Tibial nerve (tissue), 4 donors: ENCODE results near the gene CHST14. TPM values are rescaled to one million over a fixed set of nuclear protein-coding genes. Genes with fewer than 3 reads are reported as not detected.

Experiments
- DNase-seq, 2 donors: peaks; one replicate each; pipeline ENCODE4 v3.0.0-alpha.2; 2019; ENCODE audit warnings: low spot score in 2 of 2
- H3K27ac ChIP-seq, 4 donors: fragments of 200-600 bp; sonication (generic) in 3 of 4; one replicate each; pipeline ENCODE4 v1.5.1; 2017 to 2019; ENCODE audit warnings: mild to moderate bottlenecking in 1 of 4
- H3K27me3 ChIP-seq, 2 donors: fragments of 200-600 bp; sonication (generic) in 1 of 2; one replicate each; pipeline versions ENCODE4 v1.5.1 to v1.6.0; 2017 to 2019
- H3K36me3 ChIP-seq, 3 donors: fragments of 200-600 bp; sonication (generic); one replicate each; pipeline ENCODE4 v1.5.1; 2018 to 2019
- H3K4me1 ChIP-seq, 4 donors: fragments of 200-600 bp; sonication (generic) in 3 of 4; one replicate each; pipeline ENCODE4 v1.5.1; 2017 to 2019
- H3K4me3 ChIP-seq, 4 donors: fragments of 200-600 bp; sonication (generic) in 3 of 4; one replicate each; pipeline ENCODE4 v1.5.1; 2017 to 2019; ENCODE audit warnings: mild to moderate bottlenecking in 1 of 4, moderate library complexity in 1 of 4
- H3K9me3 ChIP-seq, 4 donors: fragments of 200-600 bp; sonication (generic) in 3 of 4; one replicate each; pipeline ENCODE4 v1.5.1; 2017 to 2019
- EP300 ChIP-seq, 2 donors: sonication (generic); formaldehyde crosslinking; IDR thresholded peaks; one replicate each; pipeline ENCODE4 v1.6.1; 2017; ENCODE audit warnings: antibody characterized with exemption in 2 of 2, mild to moderate bottlenecking in 1 of 2
- POLR2A ChIP-seq, 2 donors: fragments of 450-650 bp; IDR thresholded peaks; one replicate each; pipeline ENCODE4 v1.6.1; 2017; ENCODE audit warnings: antibody characterized with exemption in 2 of 2, mild to moderate bottlenecking in 2 of 2, moderate library complexity in 2 of 2
- WGBS, 2 donors: methylation state at CpG; one replicate each; pipeline ENCODE4 v1.1.5; 2018; 5-methylcytosine and 5-hydroxymethylcytosine counted together
- total RNA-seq, 4 donors: library from RNA; depleted of rRNA; stranded (reverse); fragments of >200 nt; gene quantifications; one replicate each; pipeline ENCODE4 v1.1.0, GENCODE V29; 2016
- TF ChIP-seq, protein P1 (sequence below), 5 experiments: fragments of 200-600 bp in 3 of 5; fragments of 450-650 bp in 2 of 5; sonication (generic) in 3 of 5; IDR thresholded peaks; one replicate each; pipeline ENCODE4 v1.5.1; 2016 to 2019; ENCODE audit warnings: antibody characterized with exemption in 5 of 5, mild to moderate bottlenecking in 3 of 5, moderate library complexity in 2 of 5

Gene CHST14
- total RNA-seq, 4 donors from 2014 or later, result 5.7 to 27.8 (median 15.4) TPM

GRCh38 chr15:40511093-40511471, 40.3 kb downstream of the CHST14 start:
- 23 to 38% methylated on average over 22 of the region's 22 CpGs for WGBS, 2 donors

DNA sequence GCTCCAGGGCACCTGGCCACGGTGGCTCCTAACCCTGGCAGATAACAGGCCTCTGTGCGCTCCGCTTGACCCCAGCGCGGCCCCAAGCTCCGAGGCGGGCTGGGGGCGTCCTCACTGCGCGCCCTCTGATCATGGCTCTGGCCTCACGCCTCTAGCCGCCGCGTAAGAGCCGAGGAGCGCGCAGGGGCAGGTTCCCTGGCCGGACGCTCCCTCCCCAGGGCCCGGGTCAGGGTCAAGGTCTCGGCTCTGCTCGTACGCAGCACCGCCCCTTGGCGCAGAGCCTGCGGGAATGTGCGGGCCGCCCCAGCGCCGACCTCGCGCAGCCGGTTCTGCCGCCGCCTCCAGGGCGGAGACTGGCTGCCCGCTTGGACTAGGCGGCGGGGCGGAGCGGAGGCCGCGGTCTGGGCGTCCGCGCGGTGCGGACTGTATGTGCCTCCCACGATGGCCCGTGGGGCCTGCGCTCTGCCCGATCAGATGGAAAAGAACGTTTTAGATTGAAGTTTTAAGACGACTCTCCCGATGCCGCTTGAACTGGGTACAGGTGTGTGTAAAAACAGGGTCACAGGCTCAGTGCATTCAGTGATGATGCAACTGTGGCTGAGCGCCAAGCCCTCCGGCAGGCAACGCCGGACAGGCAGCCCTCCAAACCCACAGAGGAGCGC, 40.8 kb downstream of the CHST14 start:
- TF ChIP-seq EP300 (IDR thresholded peaks at IDR 0.05), result peak in 1 of 2 donors; percentile 24
- TF ChIP-seq, protein P1, sequence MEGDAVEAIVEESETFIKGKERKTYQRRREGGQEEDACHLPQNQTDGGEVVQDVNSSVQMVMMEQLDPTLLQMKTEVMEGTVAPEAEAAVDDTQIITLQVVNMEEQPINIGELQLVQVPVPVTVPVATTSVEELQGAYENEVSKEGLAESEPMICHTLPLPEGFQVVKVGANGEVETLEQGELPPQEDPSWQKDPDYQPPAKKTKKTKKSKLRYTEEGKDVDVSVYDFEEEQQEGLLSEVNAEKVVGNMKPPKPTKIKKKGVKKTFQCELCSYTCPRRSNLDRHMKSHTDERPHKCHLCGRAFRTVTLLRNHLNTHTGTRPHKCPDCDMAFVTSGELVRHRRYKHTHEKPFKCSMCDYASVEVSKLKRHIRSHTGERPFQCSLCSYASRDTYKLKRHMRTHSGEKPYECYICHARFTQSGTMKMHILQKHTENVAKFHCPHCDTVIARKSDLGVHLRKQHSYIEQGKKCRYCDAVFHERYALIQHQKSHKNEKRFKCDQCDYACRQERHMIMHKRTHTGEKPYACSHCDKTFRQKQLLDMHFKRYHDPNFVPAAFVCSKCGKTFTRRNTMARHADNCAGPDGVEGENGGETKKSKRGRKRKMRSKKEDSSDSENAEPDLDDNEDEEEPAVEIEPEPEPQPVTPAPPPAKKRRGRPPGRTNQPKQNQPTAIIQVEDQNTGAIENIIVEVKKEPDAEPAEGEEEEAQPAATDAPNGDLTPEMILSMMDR (IDR thresholded peaks at IDR 0.05), result no peak
- peak; percentile 23 to 34 for DNase-seq

More at GRCh38 chr15:40511093-40511471, 40.3 kb downstream of the CHST14 start:
- Histone ChIP-seq H3K4me3 (peak overlapping the region; percentile 35 to 69 (median 56)), H3K36me3 (no peaks in the 10 kb centered on the region), H3K27me3 (no peaks in the 10 kb centered on the region), H3K27ac (peak overlapping the region in 1 of 4 donors; percentile 53), H3K4me1 (peaks cover 0 to 30% (median 10%) of the 10 kb centered on the region in 4 donors), H3K9me3 (no peaks in the 10 kb centered on the region)
- no peak for DNase-seq
- no peak for TF ChIP-seq POLR2A (IDR thresholded peaks at IDR 0.05)
- TF ChIP-seq EP300 (IDR thresholded peaks at IDR 0.05), result no peak
- TF ChIP-seq, protein P1 (IDR thresholded peaks at IDR 0.05), result no peak

GRCh38 chr15:40512440-40512839, 41.7 kb downstream of the CHST14 start:
- no peak for DNase-seq
- H3K27ac ChIP-seq, result peak overlapping the region in 1 of 4 donors; percentile 53
- 95 to 96% methylated on average over 2 of the region's 2 CpGs for WGBS, 2 donors

More for the DNA sequence above, 40.8 kb downstream of the CHST14 start:
- 2% methylated on average over 22 to 32 of the region's 61 CpGs for WGBS, 2 donors
- H3K9me3 ChIP-seq, result no peaks in the 10 kb centered on the region
- peak overlapping the region in 1 of 4 donors; percentile 53 for H3K27ac ChIP-seq
- no peaks in the 10 kb centered on the region for H3K27me3 ChIP-seq
- peaks cover 0 to 28% (median 10%) of the 10 kb centered on the region in 4 donors for H3K4me1 ChIP-seq
- H3K36me3 ChIP-seq, result no peaks in the 10 kb centered on the region
- peak overlapping the region; percentile 35 to 69 (median 56) for H3K4me3 ChIP-seq

DNA sequence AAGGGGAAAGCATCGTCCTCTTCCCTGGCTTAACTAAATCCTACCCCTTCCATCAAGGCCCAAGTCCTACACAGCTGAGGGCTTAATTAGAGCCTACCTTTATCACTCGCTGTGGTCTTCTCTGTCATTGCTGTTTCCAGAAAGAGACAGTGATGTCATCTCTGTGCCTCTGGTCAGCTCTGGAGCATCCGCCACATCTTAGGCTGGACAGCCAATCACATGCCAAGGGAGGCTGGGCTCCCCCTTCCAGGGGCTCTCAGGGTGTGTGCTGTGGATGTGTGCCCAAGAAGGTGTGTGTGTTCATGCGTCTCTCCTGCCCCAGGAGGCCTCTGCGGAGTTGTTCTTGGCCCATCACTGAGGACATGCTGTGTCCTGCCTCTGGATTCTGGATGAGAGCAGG, 42.8 kb downstream of the CHST14 start:
- Histone ChIP-seq H3K9me3 (no peaks in the 10 kb centered on the region), H3K4me1 (peaks cover 0 to 18% (median 10%) of the 10 kb centered on the region in 4 donors), H3K36me3 (no peaks in the 10 kb centered on the region), H3K27ac (no peak overlapping the region), H3K4me3 (no peak overlapping the region), H3K27me3 (no peaks in the 10 kb centered on the region)
- WGBS, 2 donors, result 80 to 85% methylated on average over 5 of the region's 5 CpGs
- TF ChIP-seq POLR2A (IDR thresholded peaks at IDR 0.05) (no peak), EP300 (IDR thresholded peaks at IDR 0.05) (no peak)
- TF ChIP-seq, protein P1 (IDR thresholded peaks at IDR 0.05), result no peak
- DNase-seq, result peak in 1 of 2 donors; percentile 9

More at GRCh38 chr15:40512440-40512839, 41.7 kb downstream of the CHST14 start:
- H3K4me3 ChIP-seq, result no peak overlapping the region
- H3K36me3 ChIP-seq, result no peaks in the 10 kb centered on the region
- H3K27me3 ChIP-seq, result no peaks in the 10 kb centered on the region
- H3K9me3 ChIP-seq, result no peaks in the 10 kb centered on the region
- H3K4me1 ChIP-seq, result peaks cover 0 to 19% (median 10%) of the 10 kb centered on the region in 4 donors
- TF ChIP-seq POLR2A (IDR thresholded peaks at IDR 0.05) (no peak), EP300 (IDR thresholded peaks at IDR 0.05) (no peak)
- TF ChIP-seq, protein P1 (IDR thresholded peaks at IDR 0.05), result no peak

DNA sequence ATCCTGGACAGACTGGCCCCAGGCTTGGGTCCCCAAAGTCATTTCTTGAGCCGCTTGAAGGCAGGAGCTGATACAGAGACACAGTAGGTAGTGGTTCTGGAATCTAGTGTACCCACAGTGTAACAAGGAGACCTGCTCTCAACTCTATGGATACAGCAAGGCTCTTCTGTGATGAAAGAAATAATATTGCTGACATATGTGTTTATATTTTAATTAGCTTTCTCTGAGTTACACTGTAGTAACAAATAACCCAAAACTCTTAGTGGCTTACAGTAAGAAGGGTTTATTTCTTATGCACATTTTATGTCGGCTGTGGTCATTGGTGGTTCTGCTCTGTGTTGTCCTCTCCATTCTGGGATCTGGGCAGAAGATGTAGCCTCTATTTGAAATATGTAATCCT, 45.5 kb downstream of the CHST14 start:
- H3K4me3 ChIP-seq, result no peak overlapping the region
- no peak for DNase-seq
- TF ChIP-seq, protein P1 (IDR thresholded peaks at IDR 0.05), result no peak
- TF ChIP-seq EP300 (IDR thresholded peaks at IDR 0.05) (no peak), POLR2A (IDR thresholded peaks at IDR 0.05) (no peak)
- no peaks in the 10 kb centered on the region for H3K36me3 ChIP-seq
- H3K4me1 ChIP-seq, result peaks cover 0 to 10% (median 4%) of the 10 kb centered on the region in 4 donors
- WGBS, 2 donors, result 94 to 100% methylated on average over 2 of the region's 2 CpGs
- H3K9me3 ChIP-seq, result no peaks in the 10 kb centered on the region
- H3K27ac ChIP-seq, result no peak overlapping the region
- H3K27me3 ChIP-seq, result no peaks in the 10 kb centered on the region
